GM12891 (cell line): Measurements from ENCODE around the gene THSD4.

Experiments used
- DNase-seq: peaks from one replicate; pipeline ENCODE4 v3.0.0; 2011; ENCODE audit warnings: low spot score; ENCODE audit not compliant: insufficient read length
- FAIRE-seq: peaks from 2 replicates; lab custom pipeline; 2011; peaks lifted over from hg19 to GRCh38; lab: Jason Lieb, UNC
- PAX5 ChIP-seq: IDR thresholded peaks from 2 replicates; pipeline ENCODE4 v1.6.1; 2011; ENCODE audit warnings: low read length, moderate library complexity, mild to moderate bottlenecking; ENCODE audit not compliant: insufficient read depth, severe bottlenecking
- POLR2A ChIP-seq: IDR thresholded peaks from 2 replicates; pipeline ENCODE4 v1.6.1; 2011; ENCODE audit warnings: low read depth, low read length, control low read depth
- POLR2AphosphoS5 ChIP-seq: IDR thresholded peaks from 2 replicates; pipeline ENCODE4 v1.6.1; 2011; ENCODE audit warnings: low read depth, low read length, control low read depth
- POU2F2 ChIP-seq: IDR thresholded peaks from 2 replicates; pipeline ENCODE4 v1.6.1; 2011; ENCODE audit warnings: low read depth, mild to moderate bottlenecking, control low read depth, low read length, moderate library complexity
- SPI1 ChIP-seq: IDR thresholded peaks from 2 replicates; pipeline ENCODE4 v1.6.1; 2011; ENCODE audit warnings: low read depth, low read length, control low read depth
- TAF1 ChIP-seq: IDR thresholded peaks from 2 replicates; pipeline ENCODE4 v1.6.1; 2011; ENCODE audit warnings: low read depth, low read length, control low read depth

Gene THSD4

DNA sequence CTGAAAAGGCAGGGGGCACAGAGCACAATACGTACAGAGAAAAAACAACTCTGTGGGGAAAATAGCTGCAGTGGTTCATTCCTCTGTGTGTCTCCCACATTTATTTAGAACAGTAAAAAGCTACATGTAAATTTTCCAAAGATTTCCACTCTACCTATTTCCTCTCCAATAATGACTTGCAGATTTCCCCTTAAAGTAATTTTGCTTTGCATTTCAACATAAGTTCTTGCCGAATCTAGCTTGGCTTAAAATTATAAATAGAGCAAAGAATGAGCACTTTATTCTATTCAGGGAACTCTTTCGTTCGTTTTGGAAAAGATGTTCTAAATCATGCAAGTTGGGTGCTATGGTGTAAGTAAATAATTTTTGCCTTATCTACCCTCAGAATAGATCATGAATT is 636.9 kb downstream of the THSD4 start:
- no peak for FAIRE-seq
- no peak for TF ChIP-seq SPI1
- no peak for TF ChIP-seq POLR2AphosphoS5
- TF ChIP-seq TAF1: no peak
- TF ChIP-seq POU2F2: no peak
- TF ChIP-seq PAX5: no peak
- TF ChIP-seq POLR2A: no peak
- no peak for DNase-seq

DNA sequence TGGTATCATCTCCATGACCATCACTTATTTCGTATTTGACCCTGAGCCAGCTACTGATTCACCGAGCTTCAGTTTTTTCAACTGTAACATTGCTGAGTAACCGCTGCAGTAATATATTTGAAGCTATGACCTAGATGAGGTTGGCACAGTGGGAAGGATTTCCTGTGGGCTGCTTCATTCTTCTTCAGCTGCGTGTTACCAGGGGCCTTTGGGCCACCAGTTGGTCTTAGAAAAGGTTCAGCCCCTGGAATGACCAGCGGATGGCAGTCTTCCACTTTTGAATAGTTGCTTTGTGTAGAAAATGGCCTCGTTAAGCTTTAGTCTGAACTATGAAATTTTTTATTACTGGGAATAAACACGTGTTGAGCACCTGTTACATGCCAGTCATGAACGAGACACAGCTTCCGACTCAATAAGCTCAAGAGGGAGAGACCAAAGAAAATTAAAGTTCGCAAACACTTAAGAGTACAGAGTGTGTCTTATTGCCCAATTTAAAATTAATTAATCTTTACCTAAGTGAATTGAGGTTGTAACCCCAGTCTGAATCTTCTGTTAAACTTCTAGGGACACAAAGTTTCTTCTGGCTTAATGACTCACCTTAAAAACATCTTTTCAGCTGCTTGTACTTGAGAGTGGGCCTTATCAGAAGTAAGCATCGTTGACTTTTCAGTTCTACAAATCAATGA is 637.5 kb downstream of the THSD4 start:
- FAIRE-seq (no peak), DNase-seq (peak; percentile 37)
- no peak for TF ChIP-seq SPI1
- TF ChIP-seq POLR2A: no peak
- no peak for TF ChIP-seq TAF1
- TF ChIP-seq POU2F2: no peak
- no peak for TF ChIP-seq POLR2AphosphoS5
- no peak for TF ChIP-seq PAX5

DNA sequence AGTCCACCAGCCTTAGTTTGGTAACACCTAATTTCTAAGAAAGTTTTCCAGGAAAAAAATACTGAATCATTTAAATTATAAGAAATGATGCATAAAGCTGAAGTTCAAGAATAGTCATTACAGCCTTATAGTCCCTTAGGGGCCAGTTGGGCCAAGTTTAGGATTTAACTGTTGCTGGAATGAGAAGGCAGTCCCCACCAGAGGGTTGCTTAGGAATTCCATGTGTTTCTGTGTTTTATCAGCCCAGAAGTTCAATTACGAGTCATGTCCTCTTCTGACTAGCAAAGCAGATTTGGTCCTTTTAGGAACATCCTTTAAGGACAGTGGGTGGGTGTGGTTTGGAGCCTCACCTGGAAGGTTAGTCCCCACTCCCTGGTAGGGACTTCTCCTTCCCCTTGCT is 638.1 kb downstream of the THSD4 start:
- DNase-seq (no peak), FAIRE-seq (no peak)
- TF ChIP-seq SPI1 (no peak), POLR2AphosphoS5 (no peak), PAX5 (no peak), TAF1 (no peak), POU2F2 (no peak), POLR2A (no peak)

DNA sequence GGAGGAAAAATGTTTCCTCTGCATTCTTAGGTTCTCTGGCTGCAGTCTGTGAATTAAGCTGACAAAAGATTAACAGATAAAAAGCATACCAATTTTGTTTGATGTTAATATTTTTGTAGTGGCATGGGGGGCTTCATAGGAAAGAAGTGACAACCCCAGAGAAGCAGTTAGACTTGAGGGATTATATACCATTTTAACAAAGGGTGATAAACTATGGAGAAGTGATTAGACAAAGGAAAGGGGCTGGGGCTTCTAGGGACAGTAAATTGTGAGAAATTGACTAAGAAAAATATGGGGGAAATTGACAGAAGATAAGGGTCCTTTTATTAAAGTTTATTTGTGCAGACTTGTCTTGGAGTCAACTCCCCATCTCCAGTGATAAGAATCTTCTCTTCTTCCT is 639.4 kb downstream of the THSD4 start:
- DNase-seq (no peak), FAIRE-seq (no peak)
- TF ChIP-seq TAF1 (no peak), SPI1 (no peak), POU2F2 (no peak), POLR2A (no peak), PAX5 (no peak), POLR2AphosphoS5 (no peak)

DNA sequence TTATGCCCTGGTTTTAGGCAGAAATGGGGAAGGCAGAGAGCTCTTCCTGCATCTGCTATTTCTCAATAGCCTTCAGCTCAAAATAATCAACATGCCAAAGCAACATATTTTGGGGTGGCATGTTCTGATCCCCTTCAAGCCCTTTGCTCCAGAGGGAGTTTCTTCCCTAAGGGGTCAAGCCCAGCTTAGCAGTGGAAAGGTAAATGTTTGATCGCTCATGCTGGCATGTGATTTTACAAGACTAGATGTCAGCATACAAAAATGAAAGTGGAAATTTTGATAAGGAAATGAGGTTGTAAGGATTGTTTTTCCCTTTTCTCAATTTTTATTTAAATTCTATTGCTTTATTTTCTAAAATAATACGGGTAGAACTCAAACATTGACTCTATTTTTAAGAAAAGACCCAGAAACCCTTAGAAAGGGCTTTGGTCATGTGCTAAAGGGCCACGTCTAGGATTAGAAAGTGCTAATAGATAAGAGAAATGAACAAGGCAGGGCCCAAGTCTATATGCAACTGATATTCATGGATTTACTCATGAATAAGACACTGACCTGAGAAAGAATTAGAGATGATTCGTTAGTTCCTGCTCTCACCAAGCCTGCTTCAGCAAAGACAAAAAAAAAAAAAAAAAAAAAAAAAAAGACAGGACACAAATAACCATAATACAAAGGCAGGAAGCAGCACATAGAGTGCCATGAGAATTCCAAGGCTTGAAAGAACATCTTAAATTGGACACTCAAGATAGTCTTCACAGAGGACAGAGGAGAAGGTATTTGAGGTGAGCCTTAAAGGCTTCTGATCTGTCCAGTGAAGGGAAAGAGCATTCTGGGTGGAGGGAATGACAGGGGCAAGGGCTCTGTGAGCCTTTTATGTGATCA is 640.1 kb downstream of the THSD4 start:
- TF ChIP-seq POU2F2 (no peak), POLR2AphosphoS5 (no peak), SPI1 (no peak), POLR2A (no peak), TAF1 (no peak), PAX5 (no peak)
- FAIRE-seq (no peak), DNase-seq (no peak)

DNA sequence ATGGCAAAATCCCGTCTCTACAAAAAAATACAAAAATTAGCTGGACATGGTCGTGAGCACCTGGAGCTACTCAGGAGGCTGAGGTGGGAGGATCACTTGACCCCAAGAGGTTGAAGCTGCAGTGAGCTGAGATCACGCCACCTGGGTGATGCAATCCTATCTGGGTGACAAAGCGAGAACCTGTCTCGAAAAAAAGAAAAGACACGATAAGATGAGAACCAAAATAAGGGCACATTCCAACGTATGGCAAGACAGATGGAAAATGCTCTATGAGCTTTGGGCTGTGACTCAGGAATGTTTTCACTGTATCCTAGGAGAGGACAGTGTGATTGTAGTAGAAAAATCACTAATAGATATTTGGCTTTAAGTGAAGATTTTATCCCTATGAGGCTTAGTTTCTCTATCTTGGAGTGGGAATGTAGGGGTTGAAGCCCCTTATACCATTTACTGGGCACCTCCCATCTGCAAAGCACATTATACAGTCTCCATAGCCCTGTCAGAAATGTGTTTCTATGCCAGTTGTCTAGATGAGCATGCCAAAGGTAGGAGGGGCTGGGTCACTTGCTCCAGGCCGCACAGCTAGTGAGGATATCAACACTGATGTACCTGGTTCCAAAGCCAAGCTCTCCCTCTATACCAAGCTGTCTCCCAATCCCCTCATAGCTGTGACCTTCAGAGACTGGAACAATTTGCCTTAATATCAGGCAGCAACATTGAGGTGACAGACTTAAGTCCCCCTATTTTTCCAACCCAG is 641.5 kb downstream of the THSD4 start:
- DNase-seq (no peak), FAIRE-seq (no peak)
- TF ChIP-seq TAF1: no peak

DNA sequence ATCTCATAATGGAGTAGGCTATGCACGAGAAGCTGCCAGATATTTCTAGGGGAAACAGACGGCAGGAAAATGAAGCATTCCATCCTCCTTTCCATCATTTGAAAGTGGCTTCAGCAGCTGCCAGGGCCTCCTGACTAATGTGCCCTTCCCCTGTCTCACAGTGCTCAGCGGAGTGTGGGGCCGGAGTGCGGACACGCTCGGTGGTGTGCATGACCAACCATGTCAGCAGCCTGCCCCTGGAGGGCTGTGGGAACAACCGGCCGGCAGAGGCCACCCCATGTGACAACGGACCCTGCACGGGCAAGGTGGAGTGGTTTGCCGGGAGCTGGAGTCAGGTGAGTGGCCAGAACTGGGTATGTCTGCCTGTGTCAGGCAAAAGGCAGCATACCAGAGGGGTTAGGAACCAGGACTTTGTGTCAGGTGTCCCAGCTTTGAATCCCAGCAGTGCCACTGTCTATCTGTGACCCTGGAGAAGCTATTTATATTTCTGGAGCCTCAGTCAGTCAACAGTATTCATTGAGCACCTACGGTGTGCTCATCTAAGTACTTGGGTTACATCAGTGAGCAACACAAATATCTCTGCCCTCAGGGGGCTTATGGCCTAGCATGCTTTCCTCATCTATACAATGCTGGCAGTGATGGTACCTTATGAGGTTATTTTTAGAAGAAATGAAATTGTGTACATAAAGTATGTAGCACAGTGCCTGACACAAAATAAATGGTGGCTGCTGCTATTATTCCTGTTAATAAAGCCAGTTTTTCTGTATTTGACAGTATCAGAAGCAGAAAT is 642.7 kb downstream of the THSD4 start:
- DNase-seq: no peak
- no peak for TF ChIP-seq POLR2AphosphoS5
- TF ChIP-seq SPI1: no peak
- FAIRE-seq: no peak

DNA sequence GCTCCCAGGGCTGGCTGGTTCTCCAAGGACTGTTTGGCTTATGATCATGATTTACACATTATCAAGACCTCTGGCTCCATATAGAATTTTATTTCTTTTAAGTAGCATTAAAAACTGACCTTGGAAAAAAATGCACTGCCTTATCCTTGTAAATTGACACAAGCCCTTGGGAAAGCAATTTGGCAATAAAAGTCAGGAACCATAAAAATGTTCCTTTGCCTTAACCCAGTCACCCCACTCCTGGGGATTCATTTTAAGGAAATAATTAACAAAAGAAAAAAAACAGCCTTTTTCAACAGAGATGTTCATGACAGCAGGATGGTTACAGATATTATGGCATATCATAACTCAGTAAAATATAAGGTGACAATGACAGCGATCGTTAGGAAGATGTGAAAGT is 643.4 kb downstream of the THSD4 start:
- FAIRE-seq (no peak), DNase-seq (no peak)
- TF ChIP-seq PAX5 (no peak), POLR2AphosphoS5 (no peak), TAF1 (no peak), POLR2A (no peak), SPI1 (no peak), POU2F2 (no peak)

DNA sequence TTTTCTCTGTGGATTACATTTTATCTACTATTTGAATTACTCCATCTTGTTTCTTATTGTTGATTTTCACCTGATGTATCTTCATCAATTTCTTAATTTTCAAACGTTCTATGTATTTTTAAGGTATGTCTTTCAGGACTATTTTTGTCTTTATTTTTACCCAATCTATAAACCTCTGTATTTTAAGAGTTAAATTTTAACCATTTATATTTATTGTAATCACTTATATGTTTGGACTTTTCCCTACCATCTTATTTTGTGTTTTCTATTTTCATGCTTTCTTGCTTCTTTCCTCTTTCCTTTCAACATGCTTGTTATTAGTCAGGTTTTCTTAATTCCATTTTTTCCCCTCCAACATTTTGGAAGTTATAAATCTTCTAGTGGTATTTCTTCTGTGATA is 645.6 kb downstream of the THSD4 start:
- no peak for DNase-seq
- no peak for FAIRE-seq
- TF ChIP-seq POU2F2 (no peak), SPI1 (no peak), POLR2AphosphoS5 (no peak), TAF1 (no peak), PAX5 (no peak), POLR2A (no peak)
